Stimulated activated CD8-positive, alpha-beta memory T cell treated with anti-CD3 and anti-CD28 coated beads, Interleukin-7, amount 100 ng/mL, for 24 hours (primary cell): Measurements from ENCODE around the gene TRIM17.
"Not testable (repeated sequence)": the region's sequence is repeated elsewhere in the genome, so short reads cannot be mapped to it uniquely, and the experiment has no call there.

Source experiments
- DNase-seq: peaks from one replicate; pipeline ENCODE4 v3.0.0-alpha.2; 2020; ENCODE audit warnings: low read depth

The TRIM17 gene

GRCh38 chr1:228448372-228448771, 31.7 kb upstream of the TRIM17 start:
- no peak for DNase-seq

- DNase-seq, result no peak
These were observed 30.2 kb upstream of the TRIM17 start for GRCh38 chr1:228446852-228447251.

- no peak for DNase-seq
These were observed 29.4 kb upstream of the TRIM17 start for GRCh38 chr1:228445843-228446650.

- no peak for DNase-seq
These were observed 28.8 kb upstream of the TRIM17 start for GRCh38 chr1:228445490-228445842.

DNA sequence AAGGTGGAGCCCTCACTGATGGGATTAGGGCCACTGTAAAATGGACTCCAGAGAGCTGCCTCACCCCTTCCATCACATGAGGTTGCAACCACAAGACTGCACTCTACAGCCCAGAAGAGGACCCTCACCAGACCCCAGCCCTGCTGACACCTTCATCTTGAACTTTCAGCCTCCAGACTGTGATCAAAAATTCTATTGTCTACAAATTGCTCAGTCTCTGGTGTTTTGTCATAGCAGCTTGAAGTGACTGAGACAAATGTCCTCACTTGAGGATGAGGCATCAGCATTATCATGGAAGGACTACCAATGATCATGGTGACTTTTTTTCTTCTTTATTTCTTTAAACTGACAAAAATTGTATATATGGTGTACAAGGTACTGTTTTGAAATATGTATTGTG, 26.7 kb upstream of the TRIM17 start:
- no peak for DNase-seq

DNA sequence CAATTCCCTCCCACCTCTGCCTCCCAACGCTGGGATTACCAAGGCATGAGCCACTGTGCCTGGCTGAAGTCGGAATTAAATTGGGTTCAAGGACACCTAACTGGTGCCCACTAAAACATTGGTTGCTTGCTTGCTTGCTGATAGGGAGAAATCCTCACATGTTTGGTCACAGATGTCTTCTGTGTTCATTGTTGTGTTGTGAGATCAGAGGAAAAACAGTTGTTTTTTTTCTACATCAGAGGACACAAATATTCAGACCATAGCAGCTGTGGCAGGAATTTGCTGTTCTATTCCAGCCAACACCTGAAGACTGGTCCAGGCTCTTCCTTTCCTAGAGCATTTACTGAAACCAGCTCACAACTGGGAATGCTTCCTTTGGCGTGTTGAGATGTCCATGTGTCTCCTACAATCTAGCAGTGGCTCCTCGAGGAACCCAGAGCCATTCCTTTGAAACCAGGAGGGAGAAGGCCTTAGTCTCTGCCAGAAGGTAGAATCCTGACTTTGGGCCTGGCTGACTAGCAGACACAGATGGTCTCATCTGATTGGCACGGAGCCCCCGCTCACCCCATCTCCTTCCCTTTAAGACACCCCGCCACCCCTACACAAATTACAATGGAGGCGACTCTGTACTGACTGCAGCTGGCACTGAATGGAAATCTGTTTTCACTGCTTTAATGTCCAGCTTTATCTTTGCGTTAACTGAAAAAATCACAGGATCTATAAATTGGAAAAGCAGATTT, 24.3 kb upstream of the TRIM17 start:
- DNase-seq, result no peak

GRCh38 chr1:228438266-228438665, 21.6 kb upstream of the TRIM17 start:
- no peak for DNase-seq

DNA sequence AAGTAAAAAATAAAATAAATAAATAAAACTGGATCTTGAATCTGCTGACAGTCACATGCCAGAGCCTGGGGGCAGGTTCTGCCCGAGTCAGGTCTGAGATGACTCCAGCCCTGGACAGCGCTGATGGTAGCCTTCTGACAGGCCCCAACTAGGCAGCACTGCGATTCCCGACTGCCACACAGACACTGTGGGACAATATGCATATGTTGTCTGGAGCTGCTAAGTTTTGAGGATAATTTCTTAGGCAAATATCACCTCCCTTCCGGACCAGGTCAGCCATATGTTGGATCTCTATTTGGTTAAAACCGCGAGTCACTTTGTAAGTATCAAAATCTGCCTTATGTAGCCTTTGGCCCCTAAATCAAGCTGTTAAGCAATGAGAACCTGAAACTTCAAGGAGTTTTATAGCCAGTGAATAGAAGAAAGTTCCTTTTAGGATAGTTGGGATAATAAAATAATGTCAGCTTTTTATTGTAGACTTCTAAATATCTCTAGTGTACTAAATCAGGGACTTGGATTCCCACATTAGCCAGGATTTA, 20.8 kb upstream of the TRIM17 start:
- DNase-seq, result no peak

DNA sequence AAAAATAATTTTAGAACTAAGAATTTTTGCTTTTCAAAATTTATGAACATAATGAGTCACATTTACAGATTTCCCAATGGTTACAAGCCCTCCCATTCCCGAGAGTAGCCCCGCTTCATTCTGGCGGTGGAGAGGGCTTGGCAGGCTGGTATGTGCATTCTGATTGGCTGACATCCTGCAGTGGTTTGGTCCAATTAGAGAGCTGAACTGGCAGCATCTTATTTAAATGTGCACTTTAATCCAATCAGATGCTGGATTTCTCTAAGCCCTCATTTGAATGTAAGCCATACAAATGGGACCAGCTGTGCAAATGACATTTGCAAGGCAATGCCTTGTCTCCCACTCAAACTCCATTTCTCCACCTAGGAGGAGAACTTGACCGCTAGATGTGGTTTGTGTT, 18.0 kb upstream of the TRIM17 start:
- DNase-seq, result no peak

DNA sequence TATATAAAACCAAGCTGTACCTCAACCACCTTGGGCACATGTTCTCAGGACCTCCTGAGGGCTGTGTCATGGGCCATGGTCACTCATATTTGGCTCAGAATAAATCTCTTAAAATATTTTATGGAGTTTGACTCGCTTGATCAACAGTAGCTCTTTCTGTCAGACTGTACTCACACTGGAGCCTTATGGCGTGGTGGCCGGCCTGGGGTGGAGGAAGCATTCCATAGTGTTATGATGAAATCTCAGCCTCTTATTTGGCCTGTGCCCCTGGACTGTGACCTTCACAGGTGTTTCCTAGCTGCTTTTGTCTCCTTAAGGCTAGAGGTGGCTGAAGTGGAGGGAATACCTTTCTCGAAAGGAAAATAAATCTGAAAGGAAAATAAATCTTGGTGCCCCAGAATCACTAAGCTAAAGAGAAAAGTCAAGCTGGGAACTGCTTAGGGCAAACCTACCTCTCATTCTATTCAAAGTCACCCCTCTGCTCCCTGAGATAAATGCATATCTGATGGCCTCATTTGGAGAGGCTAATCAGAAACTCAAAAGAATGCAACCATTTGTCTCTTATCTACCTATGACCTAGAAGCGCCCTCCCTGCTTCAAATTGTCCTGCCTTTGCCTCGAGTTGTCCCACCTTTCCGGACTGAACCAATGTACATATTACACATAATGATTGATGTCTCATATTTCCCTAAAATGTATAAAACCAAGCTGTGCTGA, 16.8 kb upstream of the TRIM17 start:
- not testable (repeated sequence) for DNase-seq

DNA sequence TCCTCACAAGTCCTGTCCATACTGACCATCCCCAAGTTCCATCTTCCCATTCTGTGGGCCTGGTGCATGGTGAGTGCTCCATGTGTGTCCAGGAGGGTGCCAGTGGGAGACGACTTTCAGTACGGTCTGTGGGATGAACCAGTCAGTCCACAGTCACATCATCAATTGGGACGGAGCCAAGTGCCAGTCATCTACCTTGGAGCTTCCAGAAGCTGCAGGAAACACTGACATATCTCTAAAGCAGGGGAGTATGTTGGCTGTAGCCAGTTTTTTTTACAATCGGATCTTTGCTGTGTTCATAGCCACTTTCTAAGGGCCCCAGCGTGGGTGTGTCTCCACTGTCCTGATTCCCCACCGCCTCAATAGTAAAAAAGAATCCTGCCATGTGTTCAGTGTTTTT, 13.6 kb upstream of the TRIM17 start:
- DNase-seq, result no peak

- DNase-seq, result no peak
These were observed 13.0 kb upstream of the TRIM17 start for GRCh38 chr1:228429698-228430097.

- DNase-seq, result no peak
These were observed 12.3 kb upstream of the TRIM17 start for GRCh38 chr1:228429007-228429406.

DNA sequence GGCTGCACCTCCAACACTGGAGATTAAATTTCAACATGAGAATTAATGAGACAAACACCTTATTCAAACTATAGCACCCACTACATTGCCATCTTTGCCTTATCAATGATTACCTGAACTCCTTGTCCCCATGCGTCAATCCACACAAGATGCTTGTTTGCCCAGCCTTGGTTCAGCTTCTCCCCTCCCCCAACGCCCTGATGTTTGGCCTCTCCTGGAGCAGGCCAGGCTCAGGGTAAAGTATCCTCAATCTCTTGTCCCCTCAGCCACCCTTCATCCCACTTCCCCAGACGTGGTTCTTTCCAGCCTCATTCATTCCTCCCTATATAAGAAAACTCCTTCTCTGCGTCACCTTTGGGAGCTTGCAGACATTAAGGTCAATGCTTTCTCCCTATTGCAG, 11.8 kb upstream of the TRIM17 start:
- DNase-seq, result no peak

GRCh38 chr1:228426518-228427175, 10.0 kb upstream of the TRIM17 start:
- no peak for DNase-seq

DNA sequence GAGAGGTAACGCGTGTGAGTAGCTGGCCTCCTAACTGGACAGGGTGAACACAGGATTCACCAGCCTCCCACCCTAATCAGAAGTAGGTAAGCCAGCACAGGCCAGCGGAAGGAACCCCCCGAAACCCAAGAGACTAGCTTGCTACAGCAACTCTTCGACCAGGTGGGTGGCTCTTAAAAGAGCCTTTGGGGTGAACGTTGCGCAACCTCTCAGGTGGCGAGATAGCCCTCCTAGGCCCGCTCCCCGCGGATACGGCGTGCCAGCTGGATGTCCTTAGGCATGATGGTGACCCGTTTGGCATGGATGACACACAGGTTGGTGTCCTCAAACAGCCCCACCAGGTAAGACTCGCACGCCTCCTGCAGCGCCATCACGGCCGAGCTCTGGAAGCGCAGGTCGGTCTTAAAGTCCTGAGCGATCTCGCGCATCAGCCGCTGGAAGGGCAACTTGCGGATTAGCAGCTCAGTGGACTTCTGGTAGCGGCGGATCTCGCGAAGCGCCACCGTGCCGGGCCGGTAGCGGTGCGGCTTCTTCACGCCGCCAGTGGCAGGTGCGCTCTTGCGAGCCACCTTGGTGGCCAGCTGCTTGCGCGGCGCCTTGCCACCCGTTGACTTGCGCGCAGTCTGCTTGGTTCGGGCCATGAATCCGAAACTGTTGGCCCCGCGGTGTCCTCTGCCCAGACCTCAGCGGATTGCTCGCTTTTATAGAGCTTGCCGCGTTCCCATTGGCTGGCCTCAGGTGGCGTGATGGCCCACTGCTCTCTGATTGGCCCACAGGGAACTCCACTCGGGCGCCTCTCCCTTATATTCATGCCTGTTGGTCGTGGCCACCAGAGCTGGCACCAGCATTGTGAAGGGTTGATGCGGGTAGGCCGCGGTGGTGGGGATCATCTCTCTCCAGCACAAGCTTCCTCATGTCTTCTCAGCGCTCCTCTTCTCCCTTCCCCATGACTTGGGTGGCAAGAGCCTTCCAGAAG, 8.3 kb upstream of the TRIM17 start:
- DNase-seq, result no peak

DNA sequence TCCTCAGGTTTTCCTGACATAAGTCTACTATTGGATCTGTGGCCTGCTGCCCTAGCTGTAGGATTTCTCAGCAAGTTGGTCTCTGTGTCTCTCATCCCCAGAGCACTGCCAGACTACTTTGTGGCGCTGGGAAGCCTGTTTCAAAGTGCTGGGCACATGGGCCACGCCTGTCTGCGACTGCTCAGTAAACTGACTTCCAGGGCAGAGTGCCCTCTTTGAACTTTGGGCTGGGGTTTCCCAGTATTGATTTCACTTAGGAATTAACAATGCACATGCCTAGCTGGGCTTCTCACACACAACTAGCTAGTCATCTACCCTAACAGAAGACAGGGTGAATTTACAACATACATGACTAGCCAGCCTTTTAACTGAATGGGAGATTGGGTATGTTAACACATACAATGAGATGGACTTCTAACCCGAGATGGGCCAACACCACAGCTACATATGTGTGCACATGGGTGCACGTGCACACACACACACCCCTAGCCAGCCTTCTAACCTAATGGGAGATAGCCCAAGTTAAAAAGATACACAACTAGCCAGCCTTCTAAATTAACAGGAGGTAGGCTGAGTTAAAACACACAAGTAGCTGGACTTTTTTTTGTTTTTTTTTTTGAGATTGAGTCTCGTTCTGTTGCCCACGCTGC, 6.9 kb upstream of the TRIM17 start:
- no peak for DNase-seq

DNA sequence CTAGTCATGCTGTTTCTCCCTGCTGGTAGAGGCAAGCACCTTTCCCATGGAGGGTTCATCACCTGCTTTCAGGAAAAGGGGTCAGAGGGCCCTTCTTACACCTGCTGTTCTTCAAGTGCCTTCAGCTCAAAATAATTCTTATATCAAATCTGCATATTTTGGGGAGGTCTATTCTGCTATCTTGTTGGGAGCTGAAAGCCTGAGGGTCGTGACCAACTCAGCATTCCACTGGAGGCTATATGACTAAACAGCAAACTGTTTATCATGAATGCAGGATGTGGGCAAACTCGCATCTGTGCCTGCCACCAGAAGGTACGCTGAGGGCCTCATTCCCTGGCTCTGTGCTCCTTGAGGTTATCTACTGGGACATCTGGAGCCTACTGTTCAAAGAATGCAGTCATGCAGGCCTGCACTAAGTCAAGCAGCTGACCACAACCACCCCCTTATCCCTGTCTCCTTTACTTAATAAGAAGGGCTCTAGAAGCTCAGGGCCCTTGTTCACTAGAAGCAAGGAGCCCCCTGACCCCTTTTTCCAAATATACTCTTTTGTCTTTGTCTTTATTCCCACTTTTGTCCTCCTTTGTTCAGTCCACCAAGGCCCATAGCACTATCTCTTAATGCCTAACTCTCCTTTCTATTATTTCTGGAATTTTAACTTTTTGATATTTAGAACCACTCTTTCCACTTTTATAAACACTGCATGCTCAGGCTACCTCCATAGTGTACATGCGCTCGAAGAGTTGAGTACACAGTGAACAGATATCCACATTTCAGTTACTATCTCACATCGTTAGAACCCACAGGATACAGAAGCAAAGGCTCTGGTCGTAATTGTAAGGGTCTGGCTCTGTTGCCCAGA, 4.5 kb upstream of the TRIM17 start:
- DNase-seq, result no peak

DNA sequence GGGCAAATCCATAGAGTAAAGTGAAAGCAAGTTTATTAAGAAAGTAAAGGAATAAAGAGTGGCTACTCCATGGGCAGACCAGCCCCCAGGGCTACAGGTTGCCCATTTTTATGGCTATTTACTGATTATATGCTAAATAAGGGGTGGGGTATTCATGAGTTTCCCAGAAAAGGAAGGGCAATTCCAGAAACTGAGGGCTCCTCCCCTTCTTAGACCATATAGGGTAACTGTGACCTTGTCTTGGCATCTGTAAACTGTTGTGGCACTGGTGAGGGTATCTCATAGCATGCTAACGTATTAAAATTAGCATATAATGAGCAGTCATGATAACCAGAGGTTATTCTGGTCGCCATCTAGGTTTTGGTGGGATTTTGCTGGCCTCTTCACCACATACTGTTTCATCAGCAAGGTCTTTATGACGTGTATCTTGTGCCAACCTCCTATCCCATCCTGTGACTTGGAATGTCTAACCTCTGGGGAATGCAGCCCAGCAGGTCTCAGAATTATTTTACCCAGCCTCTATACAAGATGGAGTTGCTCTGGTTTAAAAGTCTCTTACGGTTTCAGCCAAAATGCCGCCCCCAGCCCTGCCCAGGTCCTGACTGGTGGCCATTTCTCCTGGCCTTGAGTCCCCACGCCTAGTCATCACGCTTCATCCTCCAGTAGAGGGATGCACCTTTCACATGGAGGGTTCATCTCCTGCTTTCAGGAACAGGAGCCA, 982 bp upstream of the TRIM17 start:
- no peak for DNase-seq
